Measurements from ENCODE around the gene GANAB. TPM values are rescaled to one million over a fixed set of nuclear protein-coding genes. Genes with fewer than 3 reads are reported as not detected.
A peak's percentile ranks its signal among the peaks of the same experiment; 100 is the strongest.

The GANAB gene
- total and polyA plus RNA-seq, 8 donors = 270 to 341 (median 312) TPM

DNA sequence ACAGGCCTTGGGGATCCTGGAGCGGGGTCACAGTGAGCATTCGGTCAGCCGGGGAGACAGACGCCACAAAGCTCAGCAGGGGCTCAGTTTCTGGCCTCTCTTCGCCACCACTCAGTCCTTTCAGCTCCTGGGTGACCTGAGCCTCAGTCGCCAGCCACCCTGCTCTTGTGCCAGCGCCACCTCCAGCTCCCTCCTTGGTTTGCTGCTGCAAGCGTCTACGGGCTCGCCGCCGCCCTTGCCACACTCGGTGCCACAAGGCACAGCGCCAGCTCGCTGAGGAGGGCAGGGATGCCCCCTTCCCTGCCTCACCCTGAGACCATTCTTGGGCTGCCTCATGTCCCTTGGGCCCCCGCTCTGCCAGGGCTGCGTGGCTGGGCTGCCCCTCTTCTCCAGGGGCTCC, 71.3 kb downstream of the GANAB start:
- ATAC-seq = no peak
- H3K9me3 ChIP-seq = no peaks in the 10 kb centered on the region
- DNase-seq = no peak
- peak overlapping the region; percentile 88 to 95 for H3K27ac ChIP-seq
- H3K27me3 ChIP-seq = no peaks in the 10 kb centered on the region
- peaks cover 5 to 64% of the 10 kb centered on the region in 2 donors for H3K36me3 ChIP-seq
- TF ChIP-seq, protein P1, sequence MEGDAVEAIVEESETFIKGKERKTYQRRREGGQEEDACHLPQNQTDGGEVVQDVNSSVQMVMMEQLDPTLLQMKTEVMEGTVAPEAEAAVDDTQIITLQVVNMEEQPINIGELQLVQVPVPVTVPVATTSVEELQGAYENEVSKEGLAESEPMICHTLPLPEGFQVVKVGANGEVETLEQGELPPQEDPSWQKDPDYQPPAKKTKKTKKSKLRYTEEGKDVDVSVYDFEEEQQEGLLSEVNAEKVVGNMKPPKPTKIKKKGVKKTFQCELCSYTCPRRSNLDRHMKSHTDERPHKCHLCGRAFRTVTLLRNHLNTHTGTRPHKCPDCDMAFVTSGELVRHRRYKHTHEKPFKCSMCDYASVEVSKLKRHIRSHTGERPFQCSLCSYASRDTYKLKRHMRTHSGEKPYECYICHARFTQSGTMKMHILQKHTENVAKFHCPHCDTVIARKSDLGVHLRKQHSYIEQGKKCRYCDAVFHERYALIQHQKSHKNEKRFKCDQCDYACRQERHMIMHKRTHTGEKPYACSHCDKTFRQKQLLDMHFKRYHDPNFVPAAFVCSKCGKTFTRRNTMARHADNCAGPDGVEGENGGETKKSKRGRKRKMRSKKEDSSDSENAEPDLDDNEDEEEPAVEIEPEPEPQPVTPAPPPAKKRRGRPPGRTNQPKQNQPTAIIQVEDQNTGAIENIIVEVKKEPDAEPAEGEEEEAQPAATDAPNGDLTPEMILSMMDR (IDR thresholded peaks at IDR 0.05) = no peak
- H3K4me1 ChIP-seq = peaks cover 18 to 63% of the 10 kb centered on the region in 2 donors
- intact Hi-C loops (cut with DNase I) = no loop called here
- peak overlapping the region; percentile 47 to 68 for H3K4me3 ChIP-seq

Other genes starting within 250 kb of the GANAB start
- gene SCGB1A1, start 227.6 kb downstream of the GANAB start, total RNA-seq = 100 to 1,000 TPM in 1 of 2 donors, 1 to 10 TPM in 1; 3.5 to 397 TPM
- gene SCGB1A1, start 227.6 kb downstream of the GANAB start, polyA plus RNA-seq (ENCODE audit: insufficient read length in 6 of 6) = 10 to 100 TPM in 5 of 6 donors, 1 to 10 TPM in 1; 5.9 to 49.7 (median 19.0) TPM
- 100 to 1,000 TPM; 437 to 636 TPM for gene AHNAK, start 99.8 kb downstream of the GANAB start, total RNA-seq
- gene AHNAK, start 99.8 kb downstream of the GANAB start, polyA plus RNA-seq (ENCODE audit: insufficient read length in 6 of 6) = 100 to 1,000 TPM; 176 to 256 (median 209) TPM
- gene EEF1G, start 72.7 kb downstream of the GANAB start, total RNA-seq = 1,000 to 10,000 TPM in 1 of 2 donors, 100 to 1,000 TPM in 1; 973 to 1,076 TPM
- 1,000 to 10,000 TPM; 2,175 to 2,492 (median 2,304) TPM for gene EEF1G, start 72.7 kb downstream of the GANAB start, polyA plus RNA-seq (ENCODE audit: insufficient read length in 6 of 6)
- gene TUT1, start 55.1 kb downstream of the GANAB start, total RNA-seq = 10 to 100 TPM; 12.6 to 19.8 TPM
- gene TUT1, start 55.1 kb downstream of the GANAB start, polyA plus RNA-seq (ENCODE audit: insufficient read length in 6 of 6) = 10 to 100 TPM; 21.9 to 27.8 (median 23.4) TPM
- gene MTA2, start 44.7 kb downstream of the GANAB start, total RNA-seq = 10 to 100 TPM; 67.1 to 86.0 TPM
- gene MTA2, start 44.7 kb downstream of the GANAB start, polyA plus RNA-seq (ENCODE audit: insufficient read length in 6 of 6) = 100 to 1,000 TPM in 2 of 6 donors, 10 to 100 TPM in 4; 90.1 to 110 (median 97.4) TPM
- gene EML3, start 33.8 kb downstream of the GANAB start, total RNA-seq = 10 to 100 TPM; 61.5 to 82.5 TPM
- 10 to 100 TPM; 39.3 to 58.5 (median 53.5) TPM for gene EML3, start 33.8 kb downstream of the GANAB start, polyA plus RNA-seq (ENCODE audit: insufficient read length in 6 of 6)
- gene ROM1, start 33.4 kb downstream of the GANAB start, total RNA-seq = 1 to 10 TPM; 4.3 to 5.2 TPM
- 1 to 10 TPM; 3.4 to 6.5 (median 5.9) TPM for gene ROM1, start 33.4 kb downstream of the GANAB start, polyA plus RNA-seq (ENCODE audit: insufficient read length in 6 of 6)
- gene B3GAT3, start 24.6 kb downstream of the GANAB start, total RNA-seq = 10 to 100 TPM; 44.1 to 46.2 TPM
- gene B3GAT3, start 24.6 kb downstream of the GANAB start, polyA plus RNA-seq (ENCODE audit: insufficient read length in 6 of 6) = 10 to 100 TPM; 19.0 to 35.6 (median 25.0) TPM
- gene INTS5, start 6.7 kb upstream of the GANAB start, total RNA-seq = 10 to 100 TPM; 24.2 to 27.1 TPM
- 10 to 100 TPM; 12.7 to 18.4 (median 17.5) TPM for gene INTS5, start 6.7 kb upstream of the GANAB start, polyA plus RNA-seq (ENCODE audit: insufficient read length in 6 of 6)
- gene C11orf98, start 18.6 kb upstream of the GANAB start, total RNA-seq = 10 to 100 TPM; 46.2 to 65.5 TPM
- gene C11orf98, start 18.6 kb upstream of the GANAB start, polyA plus RNA-seq (ENCODE audit: insufficient read length in 6 of 6) = 10 to 100 TPM; 42.6 to 64.7 (median 51.1) TPM
- 10 to 100 TPM; 12.8 to 21.8 TPM for gene CSKMT, start 18.7 kb upstream of the GANAB start, total RNA-seq
- 1 to 10 TPM; 5.1 to 7.4 (median 6.0) TPM for gene CSKMT, start 18.7 kb upstream of the GANAB start, polyA plus RNA-seq (ENCODE audit: insufficient read length in 6 of 6)
- 1 to 10 TPM; 6.6 to 6.7 TPM for gene UQCC3, start 25.1 kb upstream of the GANAB start, total RNA-seq
- 1 to 10 TPM; 6.2 to 9.0 (median 6.8) TPM for gene UQCC3, start 25.1 kb upstream of the GANAB start, polyA plus RNA-seq (ENCODE audit: insufficient read length in 6 of 6)
- gene LBHD1, start 25.7 kb upstream of the GANAB start, total RNA-seq = 1 to 10 TPM; 6.0 to 8.2 TPM
- gene LBHD1, start 25.7 kb upstream of the GANAB start, polyA plus RNA-seq (ENCODE audit: insufficient read length in 6 of 6) = 1 to 10 TPM; 4.4 to 9.9 (median 8.2) TPM
- gene UBXN1, start 32.5 kb upstream of the GANAB start, total RNA-seq = 10 to 100 TPM; 67.5 to 74.4 TPM
- gene UBXN1, start 32.5 kb upstream of the GANAB start, polyA plus RNA-seq (ENCODE audit: insufficient read length in 6 of 6) = 100 to 1,000 TPM; 140 to 169 (median 157) TPM
- gene LRRN4CL, start 42.9 kb upstream of the GANAB start, total RNA-seq = 1 to 10 TPM in 1 of 2 donors, under 1 TPM in 1; 0.32 to 2.0 TPM
- gene LRRN4CL, start 42.9 kb upstream of the GANAB start, polyA plus RNA-seq (ENCODE audit: insufficient read length in 6 of 6) = 1 to 10 TPM in 1 of 6 donors, under 1 TPM in 5; 0.32 to 1.2 (median 0.69) TPM
- 100 to 1,000 TPM in 1 of 2 donors, 10 to 100 TPM in 1; 77.8 to 109 TPM for gene BSCL2, start 60.8 kb upstream of the GANAB start, total RNA-seq
- gene BSCL2, start 60.8 kb upstream of the GANAB start, polyA plus RNA-seq (ENCODE audit: insufficient read length in 6 of 6) = 10 to 100 TPM; 39.9 to 51.9 (median 46.3) TPM
- gene GNG3, start 61.1 kb upstream of the GANAB start, total RNA-seq = under 1 TPM in 1 of 2 donors, not detected in 1; 0.42 TPM
- gene GNG3, start 61.1 kb upstream of the GANAB start, polyA plus RNA-seq (ENCODE audit: insufficient read length in 6 of 6) = 1 to 10 TPM; 1.5 to 1.9 (median 1.6) TPM
- gene HNRNPUL2, start 80.8 kb upstream of the GANAB start, total RNA-seq = 10 to 100 TPM; 31.8 to 43.2 TPM
- 10 to 100 TPM; 79.9 to 95.4 (median 91.2) TPM for gene HNRNPUL2, start 80.8 kb upstream of the GANAB start, polyA plus RNA-seq (ENCODE audit: insufficient read length in 6 of 6)
- gene TTC9C, start 81.9 kb upstream of the GANAB start, total RNA-seq = 10 to 100 TPM; 32.2 to 33.0 TPM
- gene TTC9C, start 81.9 kb upstream of the GANAB start, polyA plus RNA-seq (ENCODE audit: insufficient read length in 6 of 6) = 10 to 100 TPM; 36.9 to 43.4 (median 39.8) TPM
- 10 to 100 TPM; 11.2 TPM for gene ZBTB3, start 107.5 kb upstream of the GANAB start, total RNA-seq
- gene ZBTB3, start 107.5 kb upstream of the GANAB start, polyA plus RNA-seq (ENCODE audit: insufficient read length in 6 of 6) = 1 to 10 TPM; 7.3 to 9.6 (median 8.3) TPM
- 10 to 100 TPM; 64.9 to 70.3 TPM for gene POLR2G, start 115.0 kb upstream of the GANAB start, total RNA-seq
- gene POLR2G, start 115.0 kb upstream of the GANAB start, polyA plus RNA-seq (ENCODE audit: insufficient read length in 6 of 6) = 100 to 1,000 TPM; 135 to 159 (median 148) TPM
- gene TAF6L, start 124.8 kb upstream of the GANAB start, total RNA-seq = 10 to 100 TPM; 14.5 to 24.9 TPM
- gene TAF6L, start 124.8 kb upstream of the GANAB start, polyA plus RNA-seq (ENCODE audit: insufficient read length in 6 of 6) = 10 to 100 TPM; 26.6 to 35.2 (median 30.3) TPM
- gene TMEM179B, start 140.8 kb upstream of the GANAB start, total RNA-seq = 10 to 100 TPM; 52.7 to 58.7 TPM
- gene TMEM179B, start 140.8 kb upstream of the GANAB start, polyA plus RNA-seq (ENCODE audit: insufficient read length in 6 of 6) = 10 to 100 TPM; 43.9 to 56.7 (median 49.8) TPM
- 10 to 100 TPM; 15.7 to 16.2 TPM for gene TMEM223, start 145.4 kb upstream of the GANAB start, total RNA-seq
- 10 to 100 TPM; 19.6 to 26.4 (median 20.7) TPM for gene TMEM223, start 145.4 kb upstream of the GANAB start, polyA plus RNA-seq (ENCODE audit: insufficient read length in 6 of 6)
- 10 to 100 TPM; 67.8 to 73.0 TPM for gene NXF1, start 158.8 kb upstream of the GANAB start, total RNA-seq
- 100 to 1,000 TPM; 118 to 157 (median 134) TPM for gene NXF1, start 158.8 kb upstream of the GANAB start, polyA plus RNA-seq (ENCODE audit: insufficient read length in 6 of 6)
- 10 to 100 TPM; 38.9 to 40.5 TPM for gene STX5, start 185.4 kb upstream of the GANAB start, total RNA-seq
- gene STX5, start 185.4 kb upstream of the GANAB start, polyA plus RNA-seq (ENCODE audit: insufficient read length in 6 of 6) = 10 to 100 TPM; 49.5 to 55.7 (median 51.2) TPM
- not detected for gene TEX54, start 186.2 kb upstream of the GANAB start, total RNA-seq
- under 1 TPM in 2 of 6 donors, not detected in 4; 0.36 to 0.69 TPM for gene TEX54, start 186.2 kb upstream of the GANAB start, polyA plus RNA-seq (ENCODE audit: insufficient read length in 6 of 6)
- gene WDR74, start 193.0 kb upstream of the GANAB start, total RNA-seq = 10 to 100 TPM; 24.6 to 45.4 TPM
- gene WDR74, start 193.0 kb upstream of the GANAB start, polyA plus RNA-seq (ENCODE audit: insufficient read length in 6 of 6) = 10 to 100 TPM; 36.1 to 54.0 (median 43.3) TPM
- 100 to 1,000 TPM; 131 to 228 TPM for gene SLC3A2, start 234.3 kb upstream of the GANAB start, total RNA-seq
- 100 to 1,000 TPM; 161 to 223 (median 180) TPM for gene SLC3A2, start 234.3 kb upstream of the GANAB start, polyA plus RNA-seq (ENCODE audit: insufficient read length in 6 of 6)

Measured in left lung (tissue), 10 donors.